Measurements from ENCODE around the gene PLEKHA5. TPM values are rescaled to one million over a fixed set of nuclear protein-coding genes. Genes with fewer than 3 reads are reported as not detected.
A peak's percentile ranks its signal among the peaks of the same experiment; 100 is the strongest.

The PLEKHA5 gene
- total and polyA plus RNA-seq, 4 donors, result 4.9 to 88.5 (median 20.9) TPM

GRCh38 chr12:19177754-19178153 is 48.2 kb downstream of the PLEKHA5 start:
- no peak overlapping the region for H3K4me3 ChIP-seq
- ATAC-seq (ENCODE audit: insufficient read depth, low FRiP score) (no peak), DNase-seq (no peak)
- TF ChIP-seq, protein P1, sequence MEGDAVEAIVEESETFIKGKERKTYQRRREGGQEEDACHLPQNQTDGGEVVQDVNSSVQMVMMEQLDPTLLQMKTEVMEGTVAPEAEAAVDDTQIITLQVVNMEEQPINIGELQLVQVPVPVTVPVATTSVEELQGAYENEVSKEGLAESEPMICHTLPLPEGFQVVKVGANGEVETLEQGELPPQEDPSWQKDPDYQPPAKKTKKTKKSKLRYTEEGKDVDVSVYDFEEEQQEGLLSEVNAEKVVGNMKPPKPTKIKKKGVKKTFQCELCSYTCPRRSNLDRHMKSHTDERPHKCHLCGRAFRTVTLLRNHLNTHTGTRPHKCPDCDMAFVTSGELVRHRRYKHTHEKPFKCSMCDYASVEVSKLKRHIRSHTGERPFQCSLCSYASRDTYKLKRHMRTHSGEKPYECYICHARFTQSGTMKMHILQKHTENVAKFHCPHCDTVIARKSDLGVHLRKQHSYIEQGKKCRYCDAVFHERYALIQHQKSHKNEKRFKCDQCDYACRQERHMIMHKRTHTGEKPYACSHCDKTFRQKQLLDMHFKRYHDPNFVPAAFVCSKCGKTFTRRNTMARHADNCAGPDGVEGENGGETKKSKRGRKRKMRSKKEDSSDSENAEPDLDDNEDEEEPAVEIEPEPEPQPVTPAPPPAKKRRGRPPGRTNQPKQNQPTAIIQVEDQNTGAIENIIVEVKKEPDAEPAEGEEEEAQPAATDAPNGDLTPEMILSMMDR (IDR thresholded peaks at IDR 0.05; ENCODE audit: control extremely low read depth, extremely low read depth), result no peak
- peak overlapping the region in 1 of 2 donors; percentile 69 for H3K27ac ChIP-seq (ENCODE audit: low read depth in 1 of 2, low read length in 1 of 2)
- H3K4me1 ChIP-seq (ENCODE audit: control insufficient read depth in 5 of 5, insufficient read depth in 5 of 5, low read length in 5 of 5), result peaks cover 0 to 12% (median 0%) of the 10 kb centered on the region in 5 donors
- H3K9ac ChIP-seq (ENCODE audit: insufficient read depth in 1 of 2, low read length in 2 of 2), result no peak overlapping the region
- no peaks in the 10 kb centered on the region for H3K27me3 ChIP-seq (ENCODE audit: control insufficient read depth in 3 of 3, insufficient read depth in 3 of 3, low read length in 2 of 3)
- peaks cover 0 to 2% (median 0%) of the 10 kb centered on the region in 4 donors for H3K36me3 ChIP-seq (ENCODE audit: control insufficient read depth in 4 of 4, insufficient read depth in 4 of 4, low read length in 4 of 4)
- 75 to 84% methylated on average over 3 of the region's 3 CpGs for WGBS, 2 donors
- H3K9me3 ChIP-seq (ENCODE audit: control insufficient read depth in 4 of 4, insufficient read depth in 3 of 4, low read length in 3 of 4), result no peaks in the 10 kb centered on the region

DNA sequence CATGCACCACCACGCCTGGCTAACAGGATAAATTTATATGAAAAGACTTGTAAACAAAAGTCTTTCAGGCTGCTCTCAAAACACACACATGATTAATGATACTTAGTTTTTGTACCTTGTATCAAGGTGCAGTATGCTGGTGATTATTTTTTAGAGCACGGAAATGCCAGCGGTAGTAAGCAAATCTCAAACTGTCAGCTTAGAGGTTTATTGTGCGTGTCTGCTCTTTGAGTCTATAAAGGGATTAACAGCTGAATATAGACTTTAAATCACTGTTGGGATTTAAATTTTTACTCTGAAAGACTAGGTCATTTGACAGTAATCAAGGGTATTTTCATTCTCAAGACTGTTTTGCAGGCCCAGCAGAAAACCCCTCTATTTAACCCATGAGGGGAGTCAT is 50.5 kb downstream of the PLEKHA5 start:
- whole genome bisulfite sequencing, 2 donors, result 95 to 98% methylated on average over 4 of the region's 4 CpGs
- TF ChIP-seq, protein P1 (IDR thresholded peaks at IDR 0.05; ENCODE audit: control extremely low read depth, extremely low read depth), result no peak
- ATAC-seq (ENCODE audit: insufficient read depth, low FRiP score), result no peak

GRCh38 chr12:19181666-19182426 is 52.3 kb downstream of the PLEKHA5 start:
- Histone ChIP-seq H3K9ac (ENCODE audit: insufficient read depth in 1 of 2, low read length in 2 of 2) (no peak overlapping the region), H3K27me3 (ENCODE audit: control insufficient read depth in 3 of 3, insufficient read depth in 3 of 3, low read length in 2 of 3) (no peaks in the 10 kb centered on the region), H3K4me1 (ENCODE audit: control insufficient read depth in 5 of 5, insufficient read depth in 5 of 5, low read length in 5 of 5) (peaks cover 0 to 13% (median 0%) of the 10 kb centered on the region in 5 donors), H3K27ac (ENCODE audit: low read depth in 1 of 2, low read length in 1 of 2) (peak overlapping the region in 1 of 2 donors; percentile 10), H3K36me3 (ENCODE audit: control insufficient read depth in 4 of 4, insufficient read depth in 4 of 4, low read length in 4 of 4) (no peaks in the 10 kb centered on the region), H3K4me3 (no peak overlapping the region), H3K9me3 (ENCODE audit: control insufficient read depth in 4 of 4, insufficient read depth in 3 of 4, low read length in 3 of 4) (no peaks in the 10 kb centered on the region)
- 84 to 86% methylated on average over 8 of the region's 8 CpGs for WGBS, 2 donors
- DNase-seq (peak in 2 of 3 donors; percentile 41 to 46), ATAC-seq (ENCODE audit: insufficient read depth, low FRiP score) (no peak)
- TF ChIP-seq, protein P1 (IDR thresholded peaks at IDR 0.05; ENCODE audit: control extremely low read depth, extremely low read depth), result no peak

More for the DNA sequence above, 50.5 kb downstream of the PLEKHA5 start:
- H3K27ac ChIP-seq (ENCODE audit: low read depth in 1 of 2, low read length in 1 of 2), result peak overlapping the region in 1 of 2 donors; percentile 56
- H3K4me1 ChIP-seq (ENCODE audit: control insufficient read depth in 5 of 5, insufficient read depth in 5 of 5, low read length in 5 of 5), result peaks cover 0 to 12% (median 0%) of the 10 kb centered on the region in 5 donors
- H3K9me3 ChIP-seq (ENCODE audit: control insufficient read depth in 4 of 4, insufficient read depth in 3 of 4, low read length in 3 of 4), result no peaks in the 10 kb centered on the region
- no peaks in the 10 kb centered on the region for H3K27me3 ChIP-seq (ENCODE audit: control insufficient read depth in 3 of 3, insufficient read depth in 3 of 3, low read length in 2 of 3)
- no peak overlapping the region for H3K4me3 ChIP-seq
- no peak for DNase-seq
- peaks cover 0 to 2% (median 0%) of the 10 kb centered on the region in 4 donors for H3K36me3 ChIP-seq (ENCODE audit: control insufficient read depth in 4 of 4, insufficient read depth in 4 of 4, low read length in 4 of 4)
- no peak overlapping the region for H3K9ac ChIP-seq (ENCODE audit: insufficient read depth in 1 of 2, low read length in 2 of 2)

All from lung (tissue), 12 donors.